Measurements from ENCODE around the gene RXRA.

RXRA gene

DNA sequence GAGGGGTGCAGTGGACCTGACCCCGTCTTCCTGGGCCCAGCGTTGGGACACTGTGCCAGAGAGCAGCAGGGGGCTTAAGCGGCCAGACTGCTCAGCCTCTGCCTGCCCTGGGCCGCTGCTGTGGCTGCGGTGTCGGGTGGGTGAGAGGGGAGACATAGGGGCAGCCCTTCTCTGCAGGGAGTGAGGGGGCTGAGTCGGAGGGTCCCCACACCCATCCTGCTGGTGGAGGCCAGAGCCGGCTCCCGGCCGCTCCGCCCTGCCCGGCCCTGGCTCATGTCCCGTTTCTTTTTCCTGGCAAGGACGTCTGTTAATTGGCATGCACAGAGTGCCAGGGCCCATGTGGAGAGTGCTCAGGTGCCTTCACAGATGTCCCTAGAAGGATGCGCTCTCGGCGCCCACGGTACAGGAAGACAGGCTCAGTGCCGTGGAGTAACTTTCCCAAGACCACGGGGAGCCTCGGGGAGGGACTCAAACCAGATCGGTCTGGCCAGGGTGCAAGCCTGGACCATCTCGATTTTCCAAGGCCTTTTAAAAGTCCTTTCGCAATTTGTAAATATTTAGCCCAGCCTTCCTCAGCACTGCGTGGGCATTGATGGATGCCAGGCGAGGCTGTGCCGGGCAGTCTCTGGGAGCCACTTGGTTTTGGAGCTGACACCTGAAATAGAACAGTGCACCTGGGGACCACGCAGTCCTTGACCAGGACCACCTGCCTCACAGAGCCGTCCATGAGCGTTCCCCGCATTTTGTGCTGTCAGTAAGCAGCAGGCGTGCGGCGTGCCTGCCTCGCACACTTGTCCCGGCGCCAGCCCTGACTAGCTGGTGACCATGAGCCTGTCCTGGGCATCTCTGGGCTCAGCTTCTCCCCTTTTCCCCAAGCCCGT lies 60.9 kb downstream of the RXRA start:
- no peak for FAIRE-seq

DNA sequence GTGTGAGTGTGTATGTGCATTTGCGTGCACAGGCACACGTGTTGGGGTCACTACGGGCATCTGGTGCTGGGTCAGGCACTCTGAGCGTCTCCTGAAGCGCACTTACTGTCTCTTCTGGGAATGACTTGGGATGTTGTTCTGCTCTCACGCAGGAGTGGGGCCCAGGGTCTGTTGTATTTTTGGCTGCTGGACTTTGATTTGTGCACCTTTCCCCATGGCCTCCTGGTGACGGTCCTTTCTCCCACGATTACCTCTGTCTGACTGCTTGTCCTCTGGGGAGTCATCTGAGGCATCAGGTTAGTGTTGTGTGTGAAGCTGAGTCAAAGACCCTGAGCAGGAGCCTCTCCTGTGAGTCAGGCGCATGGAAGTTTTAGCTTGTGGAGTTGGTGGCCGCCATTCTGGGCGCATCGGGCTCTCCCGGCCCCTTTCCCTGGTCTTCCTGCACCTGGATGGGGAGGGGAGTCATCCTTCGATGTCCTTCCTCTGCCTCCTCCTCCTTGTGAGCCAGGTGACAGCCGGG lies 62.1 kb downstream of the RXRA start:
- no peak for FAIRE-seq

DNA sequence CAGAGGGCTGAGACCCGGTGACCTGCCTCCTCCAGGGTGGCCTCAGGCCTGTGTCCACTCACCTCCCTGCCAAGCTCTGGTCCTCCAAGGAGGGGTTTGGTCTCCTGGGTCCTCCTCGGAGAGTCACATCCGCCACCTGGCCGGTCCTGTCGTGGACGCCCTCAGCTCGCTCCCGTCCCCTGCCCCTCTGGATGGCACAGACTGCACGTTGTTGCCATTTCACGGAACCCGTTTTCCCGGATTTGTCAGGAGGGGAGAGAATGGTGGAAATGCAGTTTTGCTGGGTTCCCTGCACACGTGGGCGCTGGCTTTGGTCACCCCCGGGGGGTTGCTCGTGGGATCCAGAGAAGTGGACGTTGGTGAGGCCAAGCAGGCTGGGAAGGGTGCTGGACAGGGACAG lies 62.7 kb downstream of the RXRA start:
- FAIRE-seq: no peak

DNA sequence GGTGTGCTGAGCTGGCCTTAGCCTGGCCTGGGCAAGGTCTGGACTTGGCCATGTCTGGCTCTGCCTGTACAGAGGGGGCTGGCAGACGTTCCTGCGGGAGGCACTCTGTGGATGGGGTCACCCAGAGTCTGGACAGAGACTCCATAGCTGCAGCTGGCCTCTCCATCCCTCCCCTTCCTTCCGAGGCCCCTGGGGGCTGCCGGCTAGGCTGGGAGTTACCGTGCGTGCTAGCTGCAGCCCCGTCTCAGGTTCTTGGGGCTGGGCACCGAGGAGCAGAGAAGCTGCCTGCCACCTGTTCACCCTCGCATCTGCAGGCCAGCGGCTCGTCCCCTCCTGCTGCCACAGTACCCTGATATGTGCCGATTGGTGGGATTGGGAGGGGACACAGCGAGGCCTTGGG lies 63.4 kb downstream of the RXRA start:
- no peak for FAIRE-seq

DNA sequence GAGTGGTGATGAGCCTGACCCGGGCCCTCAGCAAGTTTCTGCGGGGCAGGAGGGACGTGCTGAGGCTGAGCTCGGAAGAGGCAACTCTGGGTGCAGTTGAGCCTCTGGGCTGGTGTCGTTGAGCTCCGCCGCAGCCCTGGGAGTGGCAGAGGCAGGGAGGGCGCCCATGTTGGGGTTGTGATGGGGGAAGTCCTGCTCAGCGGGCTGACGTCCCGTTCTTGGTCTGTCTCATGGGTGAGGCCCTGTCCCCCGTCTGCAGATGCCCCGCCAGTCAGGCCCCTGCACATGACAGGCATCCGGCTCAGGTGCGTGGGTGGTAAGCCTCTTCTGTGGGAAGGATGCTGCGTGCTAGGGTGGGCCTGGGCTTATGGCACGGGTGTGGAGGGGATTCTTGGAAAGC lies 64.3 kb downstream of the RXRA start:
- no peak for FAIRE-seq

DNA sequence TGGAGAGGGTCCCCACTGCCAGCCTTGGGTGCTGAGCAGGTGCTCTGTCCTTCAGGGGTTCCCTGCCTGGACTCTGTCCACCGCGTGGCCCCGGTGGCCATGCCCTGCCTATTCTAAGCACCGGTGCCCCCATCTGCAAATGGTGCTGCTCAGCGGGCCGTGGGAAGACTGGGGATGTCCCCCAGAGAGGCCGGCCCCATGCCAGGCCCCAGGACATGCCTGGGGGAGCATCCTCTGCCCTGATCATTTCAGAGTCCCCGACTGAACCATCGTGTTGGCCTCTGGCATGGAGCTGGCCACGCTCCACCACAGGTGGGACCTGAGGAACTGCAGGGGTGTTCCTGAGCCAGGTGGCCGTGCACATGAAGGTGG lies 64.7 kb downstream of the RXRA start:
- no peak for FAIRE-seq

DNA sequence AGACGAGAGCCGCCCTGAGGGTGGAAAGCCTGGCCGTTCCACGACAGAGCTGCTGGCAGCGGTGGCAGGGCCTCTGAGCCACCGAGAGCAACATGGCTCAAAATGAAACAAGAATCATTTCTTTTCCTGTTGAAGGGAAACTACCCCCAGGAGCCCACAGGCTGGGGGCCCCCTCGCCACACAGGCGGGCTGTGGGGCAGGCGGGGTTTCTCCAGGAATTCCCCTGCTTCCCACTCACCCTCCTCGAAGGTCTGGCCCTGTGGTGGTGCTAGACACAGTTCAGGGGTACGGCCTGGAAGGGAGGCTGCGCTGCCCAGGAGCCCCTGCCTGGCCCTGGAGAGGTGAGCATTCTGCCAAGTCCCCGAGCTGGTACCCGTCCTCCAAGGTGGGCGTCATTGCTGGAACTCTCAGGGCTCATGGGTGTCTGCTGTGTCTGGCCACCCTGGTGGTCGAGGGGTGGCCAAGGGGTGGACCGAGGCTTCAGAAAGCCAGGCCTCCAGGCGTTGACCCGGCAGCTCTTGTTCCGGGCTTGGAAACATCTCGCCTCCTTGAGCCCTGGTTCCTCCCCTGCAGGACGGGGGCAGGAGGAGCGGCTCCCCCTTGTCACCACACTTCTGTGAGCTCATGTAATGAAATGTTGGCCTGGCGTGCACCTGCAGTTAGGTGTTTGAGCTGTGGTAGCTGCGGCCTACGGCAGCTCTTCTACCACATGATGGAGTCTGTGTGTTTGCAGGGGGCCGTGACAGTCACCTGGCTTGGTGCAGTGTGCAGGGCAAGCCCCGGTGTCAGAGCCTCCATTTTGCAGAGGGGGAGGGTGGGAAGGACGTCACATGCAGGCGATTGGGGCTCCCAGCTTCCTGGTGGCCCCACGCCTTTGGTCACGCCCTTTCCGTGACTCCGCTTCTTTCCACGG lies 65.3 kb downstream of the RXRA start:
- FAIRE-seq: no peak

DNA sequence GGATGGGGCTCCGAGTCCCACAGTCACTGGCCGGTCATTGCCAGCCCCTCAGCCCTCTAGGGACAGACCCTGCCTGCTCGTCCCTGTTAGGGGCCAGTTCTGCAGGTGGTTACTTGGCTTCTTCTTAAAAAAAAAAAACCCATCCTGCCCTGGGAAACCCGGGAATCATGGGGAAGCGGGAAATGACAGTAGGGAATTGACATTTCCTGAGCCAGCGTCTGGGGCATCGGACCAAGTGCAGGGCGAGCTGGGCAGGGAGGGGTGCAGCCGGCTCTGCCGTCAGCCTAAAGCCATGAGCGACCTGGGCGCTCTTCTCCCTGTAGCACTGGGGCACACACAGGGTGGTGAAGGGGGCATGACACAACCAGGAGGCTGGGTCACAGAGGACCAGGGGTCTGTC lies 66.6 kb downstream of the RXRA start:
- FAIRE-seq: no peak

DNA sequence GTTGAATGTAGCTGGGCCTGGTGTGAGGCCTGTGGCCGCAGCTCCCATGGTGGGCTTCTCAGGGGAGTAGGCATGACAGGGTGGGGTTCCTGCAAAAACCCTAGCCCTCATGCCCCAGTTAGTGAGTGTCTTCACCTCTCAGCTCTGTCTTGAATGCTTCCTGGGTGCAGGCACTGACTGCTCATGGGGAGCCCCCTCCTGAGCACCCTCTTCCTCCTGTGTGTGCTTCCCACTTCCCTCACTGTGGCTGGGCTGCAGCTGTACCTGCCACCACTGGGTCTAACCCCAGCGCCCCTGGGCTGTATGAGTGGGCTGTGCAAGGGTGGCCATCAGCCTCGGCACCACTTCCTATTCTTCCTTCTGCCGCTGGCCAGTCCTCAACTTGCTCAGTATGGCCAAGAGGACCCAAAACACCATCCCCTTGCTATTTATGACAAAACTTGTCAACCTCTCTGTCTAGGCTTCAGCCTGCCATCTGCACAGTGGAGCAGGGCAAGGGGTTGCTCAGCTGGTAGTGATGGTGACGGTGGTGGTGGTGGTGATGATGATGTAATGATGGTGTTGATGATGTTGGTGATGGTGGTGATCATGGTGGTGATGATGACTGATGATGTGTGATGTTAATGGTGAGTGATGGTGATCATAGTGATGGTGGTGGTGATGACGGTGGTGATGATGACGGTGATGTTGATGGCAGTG lies 67.5 kb downstream of the RXRA start:
- FAIRE-seq: no peak

DNA sequence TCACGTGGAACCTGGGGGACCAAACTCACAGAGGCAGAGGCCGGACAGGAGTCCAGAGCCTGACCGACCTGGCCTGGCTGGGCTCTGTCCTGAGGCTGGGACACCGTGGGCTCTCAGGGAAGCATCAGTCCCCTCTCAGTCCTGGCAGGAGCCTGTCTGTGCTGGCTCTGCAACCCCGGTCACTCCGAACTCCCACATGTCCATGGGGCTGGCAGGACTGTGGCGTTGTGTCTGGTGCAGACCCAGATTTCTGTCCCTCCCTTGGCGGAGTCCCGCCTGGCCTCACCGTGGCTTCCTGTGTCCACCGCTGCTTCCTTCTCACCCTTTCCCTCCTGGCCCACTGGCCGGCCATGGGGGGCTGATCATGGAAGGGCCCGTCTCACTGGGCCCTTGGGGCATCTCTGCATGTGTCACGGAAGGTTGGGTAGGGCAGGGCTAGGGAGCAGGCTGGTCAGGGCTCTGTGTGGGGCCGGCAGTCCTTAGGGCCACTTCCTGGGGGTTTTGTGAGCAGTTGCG lies 68.8 kb downstream of the RXRA start:
- FAIRE-seq: no peak

DNA sequence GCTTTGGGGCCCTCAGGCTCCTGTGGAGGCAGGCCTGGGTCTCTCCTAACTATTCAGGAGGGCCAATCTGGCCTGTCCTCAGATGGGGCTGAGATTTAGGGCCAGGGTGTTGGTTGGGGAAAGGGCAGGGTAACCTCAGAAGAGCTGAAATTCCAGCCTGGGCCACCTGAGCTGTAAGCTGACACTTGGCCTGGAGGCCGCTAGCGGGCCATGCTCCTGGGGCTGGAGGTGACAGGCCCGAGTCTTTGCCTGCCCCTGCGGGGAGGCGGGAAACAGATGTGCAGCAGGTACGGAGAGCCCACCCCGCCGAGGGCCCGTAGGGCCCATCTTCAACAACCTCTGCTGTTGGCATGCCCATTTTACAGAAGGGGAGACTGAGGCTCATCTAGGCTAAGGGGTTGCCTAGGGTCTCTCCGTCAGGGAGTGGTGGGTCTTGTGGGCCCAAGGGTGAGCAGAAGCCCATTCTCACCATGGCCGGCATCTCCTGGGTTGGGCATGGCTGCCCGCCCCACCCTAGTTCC lies 69.5 kb downstream of the RXRA start:
- FAIRE-seq: no peak

DNA sequence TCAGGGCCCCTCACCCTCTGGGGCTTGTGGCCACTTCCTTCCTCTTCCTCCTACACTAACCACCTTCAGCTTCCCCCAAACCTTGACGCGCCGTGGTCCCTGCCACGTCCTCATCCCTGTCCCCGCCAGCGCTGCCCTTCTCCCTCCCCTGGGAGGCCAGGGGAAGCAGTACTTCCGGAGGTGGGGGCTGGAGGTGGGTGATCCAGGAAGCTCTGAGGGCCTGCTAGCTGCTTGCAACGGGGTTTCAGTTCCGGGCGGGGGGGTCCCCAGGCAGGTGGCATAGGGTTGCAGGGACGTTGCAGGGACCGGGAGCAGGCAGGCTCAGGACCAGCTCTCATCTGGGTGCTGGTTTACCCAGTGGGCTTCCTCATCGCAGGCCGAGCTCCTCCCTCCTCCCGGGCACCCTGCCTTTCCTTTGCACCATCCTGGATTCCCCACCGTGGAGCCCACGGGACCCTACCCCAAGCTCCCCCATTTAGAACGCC lies 70.0 kb downstream of the RXRA start:
- FAIRE-seq: no peak

DNA sequence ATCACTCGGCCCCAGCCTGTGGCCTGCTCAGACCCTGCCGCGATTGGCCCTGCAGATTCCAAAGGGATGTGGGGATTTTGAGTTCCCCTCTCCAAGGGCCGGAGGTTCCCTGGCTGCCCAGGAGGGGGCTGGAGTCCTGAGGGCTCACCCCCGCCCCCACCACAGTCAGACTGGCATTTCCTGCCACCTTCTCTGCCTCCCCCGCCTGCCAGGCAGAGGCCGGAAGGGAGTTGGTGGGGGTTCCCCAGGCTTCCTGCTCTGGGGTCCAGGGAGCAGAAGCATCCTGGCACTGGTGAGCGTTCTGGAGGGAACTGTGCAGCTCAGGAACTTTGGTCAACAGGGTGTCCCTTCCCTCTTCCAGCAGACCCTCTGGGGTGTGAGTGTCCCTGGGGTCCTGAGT lies 70.6 kb downstream of the RXRA start:
- FAIRE-seq: no peak

DNA sequence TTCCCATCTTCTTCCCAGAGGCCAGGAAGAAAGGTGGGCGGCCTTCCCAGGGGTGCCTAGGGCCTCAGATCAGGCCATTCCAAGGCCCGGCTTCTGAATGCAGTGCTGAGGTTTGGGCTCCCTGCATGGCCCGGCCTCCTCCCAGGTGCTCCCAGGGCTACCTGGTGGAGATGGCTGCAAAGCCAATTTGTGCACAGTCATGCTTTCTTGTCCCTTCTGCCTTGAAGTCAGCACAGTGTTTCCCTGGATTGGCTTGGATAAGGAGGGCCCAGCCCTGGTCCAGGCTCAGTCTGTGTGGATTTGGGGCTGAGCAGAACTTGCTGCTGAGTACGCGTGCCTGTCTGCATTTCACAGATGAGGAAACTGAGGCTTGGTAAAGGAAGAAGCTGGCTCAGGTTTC lies 72.5 kb downstream of the RXRA start:
- no peak for FAIRE-seq

DNA sequence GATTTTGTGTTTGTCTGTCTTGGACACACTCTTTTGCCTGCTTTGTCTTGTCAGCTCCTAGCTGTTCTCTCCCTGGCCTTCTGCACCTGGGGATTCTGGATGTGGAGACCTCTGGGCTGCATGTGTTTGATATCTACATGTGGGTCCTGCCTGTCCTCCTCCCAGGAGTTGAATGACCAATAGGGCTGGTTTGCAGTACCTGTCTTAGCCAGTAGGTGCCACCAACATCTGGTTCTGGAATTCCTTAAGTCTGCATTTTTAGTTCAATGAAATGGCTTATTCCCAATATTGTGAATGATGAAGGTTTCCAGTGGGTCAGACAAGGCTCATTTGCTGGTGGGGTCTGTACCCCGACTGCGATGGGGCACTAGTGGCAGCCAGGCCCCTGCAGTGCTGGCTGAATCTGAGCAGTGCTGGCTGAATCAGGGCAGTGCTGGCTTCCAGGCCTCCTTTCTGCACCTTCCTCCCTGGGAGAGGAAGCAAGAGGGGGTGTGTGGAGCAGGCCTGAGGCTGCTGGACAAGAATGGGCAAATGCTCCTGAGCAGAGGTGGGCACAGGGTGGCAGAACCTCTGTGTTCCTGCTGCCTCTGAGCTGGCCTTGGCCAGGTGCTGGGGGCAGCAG lies 73.3 kb downstream of the RXRA start:
- FAIRE-seq: no peak

DNA sequence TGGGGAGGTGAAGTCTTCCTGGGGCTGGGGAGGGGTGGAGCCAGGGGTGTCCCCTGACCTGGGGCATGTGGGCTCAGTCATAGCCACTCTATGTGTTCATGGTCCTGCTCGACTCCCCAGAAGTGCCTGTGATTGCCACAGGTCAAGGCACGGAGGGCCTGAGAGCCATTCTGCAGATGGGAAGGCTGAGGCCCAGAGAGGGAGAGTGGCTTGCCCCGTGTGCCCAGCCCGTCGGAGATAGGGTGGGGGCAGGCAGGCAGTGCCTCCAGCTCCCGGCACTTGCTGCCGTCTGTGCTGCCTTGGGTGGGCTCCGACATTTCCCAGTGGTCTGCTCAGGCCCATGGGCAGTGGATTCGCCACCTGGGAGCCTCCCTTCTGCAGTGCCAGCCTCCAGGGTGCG lies 74.0 kb downstream of the RXRA start:
- no peak for FAIRE-seq

DNA sequence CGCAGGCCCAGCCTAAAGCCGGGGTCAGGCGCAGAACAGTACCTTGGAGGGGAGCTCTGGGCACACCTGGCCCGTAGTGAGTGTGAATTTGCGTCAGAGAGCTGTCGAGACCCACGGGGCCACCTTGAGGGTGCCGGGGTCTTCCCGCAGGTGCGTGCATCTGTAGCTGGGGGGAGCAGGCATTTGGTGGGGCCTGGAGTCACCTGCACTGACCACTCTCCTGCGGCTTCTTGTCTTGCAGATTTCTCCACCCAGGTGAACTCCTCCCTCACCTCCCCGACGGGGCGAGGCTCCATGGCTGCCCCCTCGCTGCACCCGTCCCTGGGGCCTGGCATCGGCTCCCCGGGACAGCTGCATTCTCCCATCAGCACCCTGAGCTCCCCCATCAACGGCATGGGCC lies 75.1 kb downstream of the RXRA start:
- no peak for FAIRE-seq

DNA sequence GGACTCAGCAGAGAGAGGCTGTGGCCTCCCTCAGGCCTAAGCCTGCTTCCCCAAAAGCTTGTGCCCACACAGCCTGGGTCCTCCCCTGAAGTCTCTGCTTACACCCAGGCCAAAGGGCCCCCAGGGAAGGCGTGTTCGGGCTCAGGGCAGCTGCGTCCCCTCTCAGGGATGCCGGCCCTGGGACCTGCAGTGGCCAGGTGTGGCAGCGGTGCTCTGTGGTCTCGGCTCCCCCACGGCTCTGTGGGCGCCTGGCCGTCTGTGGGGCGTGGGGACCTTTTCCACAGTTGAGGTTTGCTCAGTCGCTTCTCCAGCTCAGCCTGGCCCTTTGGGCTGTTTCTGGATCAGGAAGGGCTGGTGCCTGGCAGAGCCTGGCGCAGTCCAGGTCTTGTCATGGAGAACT lies 75.9 kb downstream of the RXRA start:
- no peak for FAIRE-seq

DNA sequence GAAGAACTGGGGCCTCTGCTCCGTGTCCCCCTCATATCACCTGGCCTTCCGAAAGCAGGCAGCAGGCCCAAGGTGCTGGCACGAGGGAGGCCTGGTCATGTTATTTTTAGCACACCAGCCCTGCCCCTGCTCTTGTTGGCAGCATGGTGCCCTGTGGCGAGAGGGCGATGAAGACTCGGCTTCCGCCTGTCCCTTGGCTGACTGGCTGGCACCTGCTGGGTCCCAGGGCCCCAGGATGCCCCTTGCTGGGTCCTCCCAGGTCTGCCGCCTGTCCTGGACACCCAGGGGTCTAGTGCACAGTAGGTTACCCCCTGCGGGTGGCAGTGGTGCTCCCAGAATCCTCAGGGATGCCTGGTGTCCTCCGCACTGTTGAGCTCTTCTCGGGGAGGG lies 77.0 kb downstream of the RXRA start:
- no peak for FAIRE-seq

DNA sequence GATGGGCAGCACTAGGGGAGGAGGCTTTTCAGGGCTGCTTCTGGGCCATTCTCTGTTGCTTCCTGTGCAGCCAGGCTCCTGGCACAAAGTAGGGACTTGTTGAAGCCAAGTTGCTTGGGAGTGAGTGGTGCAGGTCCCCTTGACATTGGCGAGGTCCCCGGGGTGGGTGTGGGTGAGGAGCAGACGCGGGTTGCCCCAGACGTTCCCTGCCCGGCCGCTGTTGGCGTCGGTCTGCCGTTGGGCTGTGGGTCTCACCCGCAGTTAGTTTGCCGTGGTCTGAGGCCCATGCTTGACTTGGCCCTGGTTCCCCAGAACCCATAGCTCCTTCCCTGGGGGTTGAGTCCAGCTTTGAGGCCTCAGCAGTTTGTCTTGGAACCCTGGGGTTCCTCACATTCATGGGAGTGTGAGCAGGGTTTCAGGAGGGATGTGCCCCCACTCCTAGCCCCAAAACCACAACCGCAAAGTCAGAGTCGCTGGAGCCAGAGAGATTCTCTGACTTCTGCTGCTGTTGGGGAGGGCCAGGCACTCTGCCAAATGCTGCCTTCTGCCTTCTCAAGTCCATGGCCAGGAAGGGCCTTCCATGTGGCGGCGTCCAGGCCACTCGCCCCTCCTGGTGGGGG lies 77.5 kb downstream of the RXRA start:
- no peak for FAIRE-seq
